ENCODE results near the gene IL21.
"Not testable (repeated sequence)": the region's sequence is repeated elsewhere in the genome, so short reads cannot be mapped to it uniquely, and the experiment has no call there.

The IL21 gene

DNA sequence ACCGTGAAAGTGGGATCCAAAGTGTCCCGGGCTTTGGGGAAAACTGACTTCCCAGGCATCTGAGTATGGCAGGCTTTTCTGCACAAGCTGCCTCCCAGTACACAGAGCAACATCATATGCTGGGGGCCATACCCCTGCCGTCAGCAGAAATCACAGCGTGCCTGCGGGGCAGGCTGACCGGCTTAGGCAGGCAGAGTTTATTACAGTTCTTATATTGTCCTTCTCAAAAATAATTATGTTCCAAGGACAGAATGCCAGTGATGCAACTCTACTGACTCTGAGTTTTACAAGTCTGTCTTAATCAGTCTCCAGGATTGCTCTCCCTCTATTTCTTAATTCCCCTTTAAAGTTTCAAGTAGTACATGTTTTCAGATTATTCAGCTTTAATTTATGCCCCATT, 37.0 kb downstream of the IL21 start:
- no peak overlapping the region for H3K4me3 ChIP-seq (ENCODE audit: low read depth, low read length)

DNA sequence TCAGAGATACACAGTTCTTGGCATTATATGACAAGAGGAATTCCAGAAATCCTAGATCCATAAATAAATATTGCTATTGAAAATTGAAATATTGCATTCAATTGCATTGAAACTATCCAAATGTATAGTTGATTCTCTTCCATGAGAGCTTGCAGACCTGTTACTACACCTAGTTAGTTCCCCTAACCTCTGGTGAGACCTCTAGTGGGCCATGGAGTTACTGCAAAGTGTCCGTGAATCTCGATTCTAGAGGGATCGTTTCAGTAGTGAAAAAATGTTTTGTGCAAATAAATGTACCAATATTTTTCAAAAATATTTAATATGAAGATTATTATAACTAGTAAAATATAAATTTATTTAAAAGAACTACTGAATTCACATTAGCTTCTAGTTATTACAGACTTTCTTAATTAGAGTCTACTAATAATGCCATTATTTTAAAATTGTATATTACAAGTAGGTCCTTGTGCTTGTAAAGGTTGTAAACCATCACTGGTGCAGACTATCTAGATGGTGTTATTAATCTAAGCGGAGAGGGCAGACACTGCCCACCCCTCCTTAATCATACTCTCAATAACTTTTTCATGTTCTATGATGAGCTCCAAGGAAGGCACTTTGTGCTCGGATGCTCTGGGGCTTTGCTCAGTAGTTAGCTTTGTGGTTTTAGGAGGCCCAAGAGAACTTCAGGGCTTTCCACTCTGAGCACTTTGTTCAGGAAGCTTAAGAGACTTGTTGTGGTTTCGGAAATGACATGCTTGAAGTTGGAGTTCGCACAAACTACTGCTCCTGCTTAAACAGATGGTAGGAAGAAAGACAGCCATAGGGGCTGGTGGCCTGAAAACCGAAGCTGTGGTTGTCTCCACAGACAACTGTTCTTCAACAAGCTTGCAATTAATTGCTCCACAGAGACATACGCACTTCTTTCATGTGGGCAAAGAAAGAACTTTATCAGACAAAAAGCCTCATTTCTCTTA, 42.8 kb downstream of the IL21 start:
- no peak overlapping the region for H3K4me3 ChIP-seq (ENCODE audit: low read depth, low read length)

DNA sequence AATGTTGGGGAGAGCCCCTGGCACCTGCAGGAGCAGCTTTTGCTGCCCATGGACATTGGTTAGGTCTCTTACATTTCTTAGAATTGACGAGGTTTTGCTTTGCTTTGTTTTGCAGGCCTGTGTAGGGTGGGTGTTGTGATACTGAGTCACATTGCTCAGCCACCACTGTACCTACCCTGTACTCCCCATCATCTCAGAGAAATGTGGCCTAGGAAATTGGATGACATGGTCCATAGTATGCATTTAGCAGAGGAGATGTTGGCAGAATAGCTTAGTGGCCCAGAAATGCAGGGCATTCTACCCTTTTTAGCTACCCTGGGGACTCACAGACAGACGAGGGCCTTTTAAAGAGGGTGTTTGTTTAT, 43.7 kb downstream of the IL21 start:
- no peak overlapping the region for H3K4me3 ChIP-seq (ENCODE audit: low read depth, low read length)

DNA sequence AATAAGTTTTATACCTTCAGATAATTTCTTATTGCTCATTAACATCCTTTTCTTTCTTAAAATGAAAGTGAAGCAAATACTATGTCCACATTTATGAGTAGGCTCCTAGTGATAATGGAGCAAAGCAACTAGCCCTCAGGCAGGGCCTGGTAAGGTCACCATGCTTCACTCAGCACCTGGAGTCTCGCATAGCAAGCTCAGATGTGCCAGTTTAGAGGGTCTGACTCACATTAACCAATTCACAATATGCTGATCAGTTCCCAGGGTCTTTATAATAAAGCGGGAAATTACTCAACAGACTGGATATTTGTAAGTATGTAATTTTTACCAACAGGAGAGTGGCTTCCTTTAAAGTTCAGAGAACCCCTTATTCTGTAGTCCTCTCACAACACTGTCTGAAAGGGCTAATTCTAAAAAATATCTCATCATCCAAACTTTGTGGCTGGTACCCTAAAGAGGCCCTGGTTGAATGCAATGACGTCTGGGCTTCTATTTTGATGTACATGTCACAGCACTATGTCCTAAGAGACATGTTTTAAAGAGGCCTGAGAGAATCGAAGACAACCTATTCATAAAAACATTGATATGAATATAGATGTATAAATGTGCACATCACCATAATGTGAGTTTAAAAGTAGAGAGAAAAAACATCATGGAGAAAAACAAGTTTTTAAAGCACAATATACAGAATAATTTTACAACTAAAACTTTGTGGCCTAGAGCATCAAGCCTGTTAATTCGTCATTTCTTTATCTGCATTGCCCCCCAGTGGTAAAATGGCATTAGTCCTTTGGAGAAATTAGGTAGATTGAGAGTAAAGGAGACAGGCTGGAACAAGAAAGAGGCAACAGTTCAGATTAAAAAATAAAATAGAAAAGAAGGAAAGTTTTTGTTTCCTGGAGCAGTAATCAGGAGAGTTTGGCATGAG, 44.3 kb downstream of the IL21 start:
- H3K4me3 ChIP-seq (ENCODE audit: low read depth, low read length): no peak overlapping the region

DNA sequence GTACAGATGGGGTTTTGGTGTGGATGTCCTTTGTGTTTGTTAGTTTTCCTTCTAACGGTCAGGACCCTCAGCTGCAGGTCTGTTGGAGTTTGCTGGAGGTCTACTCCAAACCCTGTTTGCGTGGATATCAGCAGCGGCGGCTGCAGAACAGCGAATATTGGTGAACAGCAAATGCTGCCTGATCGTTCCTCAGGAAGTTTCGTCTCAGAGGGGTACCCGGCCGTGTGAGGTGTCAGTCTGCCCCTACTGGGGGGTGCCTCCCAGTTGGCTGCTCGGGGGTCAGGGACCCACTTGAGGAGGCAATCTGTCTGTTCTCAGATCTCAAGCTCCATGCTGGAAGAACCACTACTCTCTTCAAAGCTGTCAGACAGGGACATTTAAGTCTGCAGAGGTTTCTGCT, 46.5 kb downstream of the IL21 start:
- not testable (repeated sequence) for H3K4me3 ChIP-seq (ENCODE audit: low read depth, low read length)

DNA sequence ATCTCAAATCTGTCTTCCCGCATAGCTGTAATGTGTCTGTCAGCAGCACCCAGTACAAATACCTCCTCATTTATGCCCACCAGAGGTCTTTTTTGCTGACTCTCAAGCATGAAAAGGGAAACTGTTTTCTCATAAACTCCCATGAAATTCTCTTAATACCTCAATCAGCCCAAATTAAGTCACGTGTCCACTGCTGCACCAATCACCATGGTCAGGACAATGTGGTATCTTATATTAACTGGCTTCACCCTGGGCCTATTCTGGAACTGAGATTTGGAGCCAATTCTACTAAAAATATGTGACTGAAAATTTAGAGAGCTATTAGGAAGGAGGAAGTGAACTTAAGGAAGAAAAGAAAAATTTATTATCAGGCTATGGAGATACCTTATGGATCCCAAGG, 58.4 kb downstream of the IL21 start:
- H3K4me3 ChIP-seq (ENCODE audit: low read depth, low read length): no peak overlapping the region
